Testis (tissue), 3 donors: Measurements from ENCODE around the gene ENDOU. TPM values are rescaled to one million over a fixed set of nuclear protein-coding genes. Genes with fewer than 3 reads are reported as not detected.
A peak's percentile ranks its signal among the peaks of the same experiment; 100 is the strongest.

Experiments
- DNase-seq: peaks from one replicate; pipeline ENCODE4 v3.0.0-alpha.2; 2019
- H3K27ac ChIP-seq, 2 donors: fragments of 200-600 bp; sonication (generic); one replicate each; pipeline ENCODE4 v1.5.1; 2019
- H3K27me3 ChIP-seq: fragments of 200-600 bp; sonication (generic); one replicate; pipeline ENCODE4 v1.5.1; 2019
- H3K36me3 ChIP-seq: fragments of 200-600 bp; sonication (generic); one replicate; pipeline ENCODE4 v1.5.1; 2017; ENCODE audit warnings: low read depth; ENCODE audit errors: missing control alignments
- H3K4me1 ChIP-seq: fragments of 200-600 bp; sonication (generic); one replicate; pipeline ENCODE4 v1.5.1; 2019
- H3K4me3 ChIP-seq, 2 donors: fragments of 200-600 bp; sonication (generic); one replicate each; pipeline ENCODE4 v1.5.1; 2017 to 2019
- H3K9me3 ChIP-seq: fragments of 200-600 bp; sonication (generic); one replicate; pipeline ENCODE4 v1.5.1; 2017
- POLR2A ChIP-seq: fragments of 450-650 bp; IDR thresholded peaks from one replicate; pipeline ENCODE4 v1.6.1; 2017; ENCODE audit warnings: antibody characterized with exemption, mild to moderate bottlenecking, moderate library complexity
- WGBS, 2 donors: methylation state at CpG; one replicate each; pipeline ENCODE4 v1.1.5; 2018; 5-methylcytosine and 5-hydroxymethylcytosine counted together
- intact Hi-C: fragments of 100-400 bp; cut with DNase I; formaldehyde crosslinking; loops from one replicate; pipeline ENCODE4 v1.15.1; 2023; ENCODE audit warnings: low total_unique reads
- polyA plus RNA-seq: library from polyadenylated mRNA; stranded (reverse); fragments of 350-450 nt; fragmentation: Illumina TruSeq; extraction: RNeasy Lipid Tissue Mini Kit (QIAGEN cat#74804); gene quantifications from one replicate; pipeline ENCODE4 v1.2.3, GENCODE V29; 2014; ENCODE audit warnings: low read depth, low replicate concordance; ENCODE audit not compliant: insufficient read depth
- total RNA-seq, 2 donors: library from RNA; depleted of rRNA; stranded (reverse); fragments of >200 nt; gene quantifications; one replicate each; pipeline ENCODE4 v1.2.3, GENCODE V29; 2016
- TF ChIP-seq, protein P1 (sequence below), 3 experiments: fragments of 450-650 bp in 2 of 3; fragments of 200-600 bp in 1 of 3; sonication (generic) in 1 of 3; IDR thresholded peaks; one replicate each; pipeline ENCODE4 v1.5.1; 2016 to 2019; ENCODE audit warnings: antibody characterized with exemption in 3 of 3, mild to moderate bottlenecking in 2 of 3, moderate library complexity in 1 of 3

The ENDOU gene
- total and polyA plus RNA-seq, 3 donors from 2014 or later: 0.16 to 0.43 (median 0.21) TPM

DNA sequence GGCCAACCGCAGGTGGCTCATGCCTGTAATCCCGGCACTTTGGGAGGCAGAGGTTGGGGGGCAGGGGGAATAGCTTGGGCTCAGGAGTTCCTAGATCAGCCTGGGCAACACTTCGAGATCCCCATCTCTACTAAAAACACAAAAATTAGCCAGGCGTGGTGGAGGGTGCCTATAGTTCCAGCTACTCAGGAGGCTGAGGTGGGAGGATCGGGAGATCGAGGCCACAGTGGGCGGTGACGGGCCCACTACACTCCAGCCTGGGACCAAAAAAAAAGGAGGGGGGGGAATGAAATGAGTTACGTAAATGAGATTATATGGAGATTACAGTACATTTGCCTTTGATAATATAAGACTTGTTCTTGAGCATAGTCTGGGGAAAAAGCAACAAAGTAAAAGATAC is 20.6 kb downstream of the ENDOU start:
- no peaks in the 10 kb centered on the region for H3K27me3 ChIP-seq
- H3K36me3 ChIP-seq: no peaks in the 10 kb centered on the region
- H3K4me3 ChIP-seq: peak overlapping the region; percentile 93 to 98
- 48 to 55% methylated on average over 8 to 9 of the region's 9 CpGs for WGBS, 2 donors
- TF ChIP-seq, protein P1, sequence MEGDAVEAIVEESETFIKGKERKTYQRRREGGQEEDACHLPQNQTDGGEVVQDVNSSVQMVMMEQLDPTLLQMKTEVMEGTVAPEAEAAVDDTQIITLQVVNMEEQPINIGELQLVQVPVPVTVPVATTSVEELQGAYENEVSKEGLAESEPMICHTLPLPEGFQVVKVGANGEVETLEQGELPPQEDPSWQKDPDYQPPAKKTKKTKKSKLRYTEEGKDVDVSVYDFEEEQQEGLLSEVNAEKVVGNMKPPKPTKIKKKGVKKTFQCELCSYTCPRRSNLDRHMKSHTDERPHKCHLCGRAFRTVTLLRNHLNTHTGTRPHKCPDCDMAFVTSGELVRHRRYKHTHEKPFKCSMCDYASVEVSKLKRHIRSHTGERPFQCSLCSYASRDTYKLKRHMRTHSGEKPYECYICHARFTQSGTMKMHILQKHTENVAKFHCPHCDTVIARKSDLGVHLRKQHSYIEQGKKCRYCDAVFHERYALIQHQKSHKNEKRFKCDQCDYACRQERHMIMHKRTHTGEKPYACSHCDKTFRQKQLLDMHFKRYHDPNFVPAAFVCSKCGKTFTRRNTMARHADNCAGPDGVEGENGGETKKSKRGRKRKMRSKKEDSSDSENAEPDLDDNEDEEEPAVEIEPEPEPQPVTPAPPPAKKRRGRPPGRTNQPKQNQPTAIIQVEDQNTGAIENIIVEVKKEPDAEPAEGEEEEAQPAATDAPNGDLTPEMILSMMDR (IDR thresholded peaks at IDR 0.05): no peak
- no peak for TF ChIP-seq POLR2A
- H3K9me3 ChIP-seq: no peaks in the 10 kb centered on the region
- intact Hi-C loops: no loop called here
- H3K4me1 ChIP-seq: peaks cover 6% of the 10 kb centered on the region
- DNase-seq: no peak
- peak overlapping the region in 1 of 2 donors; percentile 69 for H3K27ac ChIP-seq

DNA sequence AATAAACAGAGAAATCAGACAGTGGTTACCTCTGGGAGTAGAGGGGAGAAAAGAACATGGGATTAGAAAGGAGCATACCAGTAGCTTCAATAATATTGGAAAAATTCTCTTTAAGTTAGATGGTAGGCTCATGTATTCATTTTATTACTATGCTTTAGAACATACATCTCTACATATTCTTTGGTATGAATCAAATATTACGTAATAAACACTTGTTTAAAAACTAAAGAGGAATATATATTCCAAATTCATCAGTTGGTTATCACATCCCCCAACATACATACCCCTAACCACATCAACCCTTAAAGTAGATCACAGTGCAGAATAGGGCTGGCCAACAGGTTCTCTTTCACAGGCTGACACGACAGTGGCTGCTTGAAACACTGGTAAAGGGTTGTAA is 25.0 kb downstream of the ENDOU start:
- 90 to 98% methylated on average over 2 of the region's 2 CpGs for WGBS, 2 donors
- Histone ChIP-seq H3K4me1 (peaks cover 6% of the 10 kb centered on the region), H3K36me3 (no peaks in the 10 kb centered on the region), H3K4me3 (no peak overlapping the region), H3K27me3 (no peaks in the 10 kb centered on the region), H3K27ac (no peak overlapping the region), H3K9me3 (no peaks in the 10 kb centered on the region)
- no peak for TF ChIP-seq POLR2A
- TF ChIP-seq, protein P1 (IDR thresholded peaks at IDR 0.05): no peak
- intact Hi-C loops: no loop called here
- no peak for DNase-seq

DNA sequence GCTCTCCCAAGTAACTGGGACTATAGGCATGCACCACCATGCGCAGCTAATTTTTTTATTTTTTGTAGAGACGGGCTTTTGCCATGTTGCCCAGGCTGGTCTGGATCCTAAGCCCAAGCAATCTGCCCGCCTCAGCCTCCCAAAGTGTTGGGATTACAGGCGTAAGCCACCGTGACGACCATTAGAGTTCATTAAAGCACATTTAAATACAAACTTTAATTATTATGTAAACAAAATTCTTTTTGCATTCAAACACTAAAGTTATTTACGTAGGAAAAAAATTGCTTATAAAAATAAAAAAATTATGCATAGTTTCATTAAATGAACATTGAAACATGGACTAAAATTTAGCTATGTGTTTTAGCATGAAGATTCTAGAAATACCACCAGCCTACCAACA is 26.7 kb downstream of the ENDOU start:
- Histone ChIP-seq H3K36me3 (no peaks in the 10 kb centered on the region), H3K4me3 (no peak overlapping the region), H3K9me3 (no peaks in the 10 kb centered on the region), H3K27ac (no peak overlapping the region), H3K27me3 (no peaks in the 10 kb centered on the region), H3K4me1 (no peaks in the 10 kb centered on the region)
- DNase-seq: no peak
- no peak for TF ChIP-seq POLR2A
- TF ChIP-seq, protein P1 (IDR thresholded peaks at IDR 0.05): no peak
- intact Hi-C loops: no loop called here
- 94 to 95% methylated on average over 7 of the region's 7 CpGs for WGBS, 2 donors

- no peaks in the 10 kb centered on the region for H3K27me3 ChIP-seq
- TF ChIP-seq, protein P1 (IDR thresholded peaks at IDR 0.05): no peak
- TF ChIP-seq POLR2A: no peak
- H3K27ac ChIP-seq: no peak overlapping the region
- no peaks in the 10 kb centered on the region for H3K9me3 ChIP-seq
- intact Hi-C loops: no loop called here
- H3K4me1 ChIP-seq: no peaks in the 10 kb centered on the region
- H3K36me3 ChIP-seq: no peaks in the 10 kb centered on the region
- WGBS, 2 donors: 77 to 85% methylated on average over 4 of the region's 4 CpGs
- H3K4me3 ChIP-seq: no peak overlapping the region
- no peak for DNase-seq
Measured at GRCh38 chr12:47698055-47698454, 27.2 kb downstream of the ENDOU start.

GRCh38 chr12:47689215-47689614 is 36.1 kb downstream of the ENDOU start:
- DNase-seq: no peak
- WGBS, 2 donors: 82 to 85% methylated on average over 2 of the region's 2 CpGs
- no peak overlapping the region for H3K4me3 ChIP-seq
- intact Hi-C loops: no loop called here
- no peaks in the 10 kb centered on the region for H3K36me3 ChIP-seq
- no peak overlapping the region for H3K27ac ChIP-seq
- no peaks in the 10 kb centered on the region for H3K9me3 ChIP-seq
- H3K4me1 ChIP-seq: no peaks in the 10 kb centered on the region
- H3K27me3 ChIP-seq: no peaks in the 10 kb centered on the region
- no peak for TF ChIP-seq POLR2A
- TF ChIP-seq, protein P1 (IDR thresholded peaks at IDR 0.05): no peak
